GM18951 (cell line): ENCODE data around the gene GUCA1C.

ENCODE experiments used
- POLR2A ChIP-seq: IDR thresholded peaks from 4 replicates; pipeline ENCODE4 v1.6.1; 2011; ENCODE audit warnings: mild to moderate bottlenecking; ENCODE audit not compliant: insufficient read length, insufficient read depth; ENCODE audit errors: extremely low read depth
- in situ Hi-C: fragments of 300-500 bp; cut with MboI; formaldehyde crosslinking; loops from one replicate; pipeline ENCODE4 v1.12.0; 2022; ENCODE audit warnings: low sequenced_read_pairs, mixed read lengths, inconsistent platforms; ENCODE audit not compliant: unreplicated experiment

GUCA1C gene

GRCh38 chr3:108953700-108954099, at the start of gene GUCA1C:
GUCA1C (minus strand) TSS chr3:108953879; CDS start chr3:108953762, 117 bp downstream.
- in situ Hi-C loops = no loop called here
- no peak for TF ChIP-seq POLR2A

GRCh38 chr3:108998436-108998835, 44.8 kb upstream of the GUCA1C start:
- no peak for TF ChIP-seq POLR2A
- in situ Hi-C loops = no loop called here

GRCh38 chr3:108985844-108986243, 32.2 kb upstream of the GUCA1C start:
- in situ Hi-C loops = no loop called here
- TF ChIP-seq POLR2A = no peak

GRCh38 chr3:108983051-108983450, 29.4 kb upstream of the GUCA1C start:
- no peak for TF ChIP-seq POLR2A
- in situ Hi-C loops = no loop called here

GRCh38 chr3:108976058-108976457, 22.4 kb upstream of the GUCA1C start:
- TF ChIP-seq POLR2A = no peak
- in situ Hi-C loops = no loop called here

GRCh38 chr3:108973019-108973418, 19.3 kb upstream of the GUCA1C start:
- TF ChIP-seq POLR2A = no peak
- in situ Hi-C loops = no loop called here

GRCh38 chr3:108972482-108972881, 18.8 kb upstream of the GUCA1C start:
- in situ Hi-C loops = no loop called here
- TF ChIP-seq POLR2A = no peak

- no peak for TF ChIP-seq POLR2A
- in situ Hi-C loops = no loop called here
Measured at GRCh38 chr3:108970561-108970960, 16.9 kb upstream of the GUCA1C start.

GRCh38 chr3:108966773-108967172, 13.1 kb upstream of the GUCA1C start:
- in situ Hi-C loops = no loop called here

GRCh38 chr3:108959017-108959416, 5.3 kb upstream of the GUCA1C start:
- no peak for TF ChIP-seq POLR2A

More at GRCh38 chr3:108966773-108967172, 13.1 kb upstream of the GUCA1C start:
- no peak for TF ChIP-seq POLR2A

GRCh38 chr3:108953210-108953609, 469 bp downstream of the GUCA1C start:
- no peak for TF ChIP-seq POLR2A
- in situ Hi-C loops = no loop called here

More at GRCh38 chr3:108959017-108959416, 5.3 kb upstream of the GUCA1C start:
- in situ Hi-C loops = no loop called here

GRCh38 chr3:108951820-108952501, 1.7 kb downstream of the GUCA1C start:
- in situ Hi-C loops = no loop called here
- no peak for TF ChIP-seq POLR2A

- TF ChIP-seq POLR2A = no peak
- in situ Hi-C loops = no loop called here
Measured at GRCh38 chr3:108947855-108948254, 5.8 kb downstream of the GUCA1C start.

GRCh38 chr3:108946292-108947285, 7.1 kb downstream of the GUCA1C start:
- in situ Hi-C loops = no loop called here

More at GRCh38 chr3:108946292-108947285, 7.1 kb downstream of the GUCA1C start:
- no peak for TF ChIP-seq POLR2A
